GM18861 (cell line): ENCODE data around the gene PPARD.
"Not testable (repeated sequence)": the region's sequence is repeated elsewhere in the genome, so short reads cannot be mapped to it uniquely, and the experiment has no call there.

Experiments
- ATAC-seq: cut with Tn5 transposase; IDR thresholded peaks from one replicate; pipeline ENCODE4 v1.9.1; 2021; ENCODE audit not compliant: unreplicated experiment

Gene PPARD

DNA sequence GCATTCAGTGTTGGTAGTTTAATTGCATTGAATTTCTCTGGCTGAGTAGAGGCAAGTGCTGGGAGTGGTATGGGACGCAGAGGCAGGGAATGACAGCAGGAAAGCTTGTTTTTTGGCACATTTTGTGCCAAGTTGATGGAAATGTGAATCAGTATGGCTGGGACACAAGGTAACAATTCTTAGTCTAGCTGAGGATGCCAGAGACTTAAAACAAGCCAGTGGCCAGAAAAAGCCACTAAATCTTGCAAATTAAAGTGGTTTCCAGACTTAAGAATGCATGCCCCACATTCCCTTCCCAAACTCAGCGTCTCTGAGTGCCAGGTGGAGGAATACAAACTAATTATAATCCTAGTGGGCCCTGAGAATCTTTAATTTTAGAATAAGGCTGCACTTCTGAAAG is 35.9 kb downstream of the PPARD start:
- ATAC-seq, result no peak

- ATAC-seq, result no peak
These were observed 38.8 kb downstream of the PPARD start for GRCh38 chr6:35381132-35381531.

- ATAC-seq, result no peak
These were observed 39.7 kb downstream of the PPARD start for GRCh38 chr6:35382015-35382414.

GRCh38 chr6:35385457-35386202 is 43.3 kb downstream of the PPARD start:
- ATAC-seq, result no peak

GRCh38 chr6:35386989-35387388 is 44.6 kb downstream of the PPARD start:
- no peak for ATAC-seq

- ATAC-seq, result no peak
These were observed 45.7 kb downstream of the PPARD start for GRCh38 chr6:35388030-35388429.

DNA sequence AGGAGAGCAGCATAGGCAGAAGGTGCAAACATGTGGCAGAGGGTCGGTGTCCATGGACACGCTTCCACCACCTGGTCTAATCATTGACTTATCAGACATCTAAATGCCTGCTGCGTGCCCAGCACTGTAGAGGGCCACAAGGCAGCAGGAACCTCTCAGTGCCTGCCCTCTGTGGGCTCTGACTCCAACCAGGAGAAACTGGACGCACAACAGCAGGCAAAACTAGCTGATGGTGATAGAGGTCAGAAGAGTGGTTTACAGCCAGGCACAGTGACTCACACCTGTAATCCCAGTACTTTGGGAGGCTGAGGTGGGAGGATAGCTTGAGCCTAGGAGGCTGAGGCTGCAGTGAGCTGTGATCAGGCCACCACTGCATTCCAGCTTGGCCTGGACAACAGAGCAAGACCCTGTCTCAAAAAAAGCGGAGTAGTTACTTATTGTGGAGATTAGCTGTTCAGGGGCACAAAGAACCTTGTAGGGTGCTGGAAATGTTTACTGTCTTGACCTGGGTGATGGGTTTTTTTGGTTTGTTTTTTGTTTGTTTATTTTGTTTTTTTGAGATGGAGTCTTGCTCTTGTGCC is 46.5 kb downstream of the PPARD start:
- no peak for ATAC-seq

DNA sequence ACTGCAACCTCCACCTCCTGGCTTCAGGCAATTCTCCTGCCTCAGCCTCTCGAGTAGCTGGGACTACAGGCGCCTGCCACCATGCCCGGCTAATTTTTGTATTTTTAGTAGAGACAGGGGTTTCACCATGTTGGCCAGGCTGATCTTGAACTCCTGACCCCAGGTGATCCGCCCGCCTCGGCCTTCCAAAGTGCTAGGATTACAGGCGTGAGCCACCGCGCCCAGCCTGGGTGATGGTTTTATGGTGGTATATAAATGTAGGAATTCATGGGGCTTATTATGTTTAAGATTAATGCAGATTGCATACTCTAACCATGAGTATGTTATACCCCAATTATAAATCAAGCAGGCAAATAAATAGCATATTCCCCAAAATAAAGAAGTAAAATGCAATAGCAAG is 47.0 kb downstream of the PPARD start:
- not testable (repeated sequence) for ATAC-seq

GRCh38 chr6:35391240-35391968 is 49.0 kb downstream of the PPARD start:
- no peak for ATAC-seq

DNA sequence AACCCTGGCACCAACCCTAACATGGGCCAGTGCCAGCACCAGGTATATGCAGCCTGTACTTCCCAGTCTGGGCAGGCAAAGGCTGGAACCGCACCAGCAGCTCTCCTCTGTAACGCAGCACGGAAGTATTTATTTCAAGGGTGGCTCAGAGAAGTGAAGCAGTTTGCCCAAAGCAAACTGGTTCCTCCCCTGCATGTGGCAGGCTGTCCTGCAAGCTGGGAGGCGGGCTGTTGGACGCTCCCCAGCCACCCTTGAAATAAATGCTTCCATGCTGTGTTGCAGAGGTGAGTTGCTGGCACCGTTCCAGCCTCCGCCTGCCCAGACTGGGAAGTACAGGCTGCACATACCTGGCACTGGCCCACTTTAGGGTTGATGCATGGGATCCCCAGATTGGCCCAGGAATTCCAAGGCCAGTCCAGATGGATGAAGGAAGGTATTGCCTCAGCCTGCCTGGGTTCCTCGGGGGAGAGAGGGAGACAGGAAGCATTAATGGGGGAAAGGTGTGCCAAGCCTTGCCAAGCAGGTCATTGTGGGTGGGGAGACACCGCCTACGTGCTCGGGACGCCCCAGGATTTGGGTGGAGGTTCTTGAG is 49.8 kb downstream of the PPARD start:
- no peak for ATAC-seq

DNA sequence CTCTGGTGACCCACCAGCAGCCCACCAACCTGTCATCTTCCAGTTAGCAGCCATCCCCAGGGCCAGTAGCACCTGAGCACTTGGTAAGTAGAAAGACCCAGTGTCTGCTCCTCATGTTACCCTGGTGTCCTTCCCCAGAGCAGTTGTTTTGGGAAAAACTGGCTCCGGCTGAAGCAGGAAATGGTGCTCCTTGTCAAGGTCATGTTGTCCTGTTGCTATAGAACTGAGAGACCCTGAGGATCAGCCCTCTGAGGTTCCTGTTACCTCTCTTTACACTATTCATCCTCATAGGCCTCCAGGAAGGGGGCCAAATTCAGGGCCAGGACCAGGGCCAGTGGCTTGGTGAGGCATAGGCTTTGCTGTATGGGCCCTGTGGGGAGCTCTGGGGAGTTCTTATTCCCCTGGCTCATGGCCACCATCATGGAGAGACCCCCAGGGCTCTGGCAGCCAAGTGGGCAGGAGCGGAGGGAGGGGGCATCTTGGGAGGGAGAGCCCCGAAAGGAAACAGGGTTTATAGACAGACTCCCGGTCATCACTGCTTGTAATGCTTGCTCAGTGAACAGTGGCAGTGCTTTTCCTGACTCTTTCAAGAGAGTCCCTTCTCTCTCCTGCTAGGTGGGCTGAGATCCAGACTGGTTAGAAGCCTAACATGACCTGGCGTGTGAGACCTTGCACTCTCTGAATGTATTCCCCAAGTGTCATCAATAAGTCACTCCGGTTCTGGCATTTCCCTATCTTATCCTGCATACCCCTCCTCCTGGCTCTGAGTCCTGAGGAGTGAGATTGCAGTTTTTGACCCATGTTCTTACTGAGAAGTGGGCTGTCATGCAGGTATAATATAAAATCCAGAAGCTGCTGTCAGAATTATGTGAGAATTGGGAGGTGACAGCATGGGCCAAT is 50.7 kb downstream of the PPARD start:
- no peak for ATAC-seq

- ATAC-seq, result no peak
These were observed 54.6 kb downstream of the PPARD start for GRCh38 chr6:35396991-35397390.

- ATAC-seq, result no peak
These were observed 55.6 kb downstream of the PPARD start for GRCh38 chr6:35397806-35398418.

DNA sequence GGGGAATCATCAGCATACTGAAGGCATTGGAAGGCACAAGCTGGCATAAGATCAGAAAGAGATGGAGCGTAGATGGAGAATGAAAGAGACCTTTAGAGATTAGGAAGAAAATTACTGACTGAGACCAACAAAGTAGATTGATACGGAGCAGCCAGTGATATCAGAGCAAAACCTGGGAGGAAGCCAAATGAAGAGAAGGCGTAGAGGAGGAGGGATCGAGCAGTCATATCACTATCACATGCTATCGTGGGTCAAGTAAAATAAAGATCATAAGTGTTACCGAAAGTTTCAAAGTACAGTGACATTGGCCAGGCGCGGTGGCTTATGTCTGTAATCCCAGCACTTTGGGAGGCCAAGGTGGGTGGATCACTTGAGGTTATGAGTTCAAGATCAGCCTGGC is 56.2 kb downstream of the PPARD start:
- no peak for ATAC-seq

DNA sequence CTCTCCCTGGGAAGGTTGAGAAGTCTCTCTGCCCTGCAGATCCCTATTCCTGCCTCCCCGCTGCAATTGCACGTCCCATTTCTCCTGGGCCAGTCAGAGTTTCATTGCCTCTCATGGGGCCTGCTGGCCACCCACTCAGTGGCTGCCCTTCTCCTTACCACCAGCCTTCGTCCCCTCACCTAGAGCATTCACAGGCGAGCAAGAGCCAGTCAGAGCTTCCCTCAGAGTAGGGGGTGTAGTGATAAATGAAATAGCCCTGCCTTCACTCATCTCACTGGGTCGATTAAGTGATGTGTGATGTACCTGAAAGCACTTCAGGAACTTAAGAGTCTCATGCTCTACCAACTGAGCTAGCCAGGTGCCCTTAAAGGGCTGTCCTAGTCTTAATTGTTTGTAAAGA is 57.8 kb downstream of the PPARD start:
- ATAC-seq, result no peak

DNA sequence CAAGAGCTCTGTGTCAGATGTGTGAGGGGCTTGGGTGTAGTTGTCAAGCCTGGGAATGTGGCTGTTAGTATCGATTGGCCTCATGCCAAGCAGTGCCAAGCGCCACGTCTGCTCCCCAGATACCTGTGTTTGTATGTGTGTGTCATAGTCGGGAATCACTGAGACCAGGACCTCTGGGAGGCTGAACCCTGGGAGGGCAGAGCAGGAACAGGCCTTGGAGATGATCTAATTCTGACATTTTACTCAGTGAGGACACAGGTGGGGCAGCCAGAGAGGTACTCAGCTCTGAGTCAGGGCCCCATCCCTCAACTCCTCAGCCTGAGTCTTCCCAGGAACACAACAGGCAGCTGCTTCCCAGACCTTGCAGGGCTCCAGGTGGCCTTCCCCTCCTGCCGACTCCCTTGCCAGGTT is 58.5 kb downstream of the PPARD start:
- no peak for ATAC-seq

GRCh38 chr6:35401514-35401913 is 59.2 kb downstream of the PPARD start:
- no peak for ATAC-seq

GRCh38 chr6:35402136-35402855 is 59.9 kb downstream of the PPARD start:
- ATAC-seq, result no peak

DNA sequence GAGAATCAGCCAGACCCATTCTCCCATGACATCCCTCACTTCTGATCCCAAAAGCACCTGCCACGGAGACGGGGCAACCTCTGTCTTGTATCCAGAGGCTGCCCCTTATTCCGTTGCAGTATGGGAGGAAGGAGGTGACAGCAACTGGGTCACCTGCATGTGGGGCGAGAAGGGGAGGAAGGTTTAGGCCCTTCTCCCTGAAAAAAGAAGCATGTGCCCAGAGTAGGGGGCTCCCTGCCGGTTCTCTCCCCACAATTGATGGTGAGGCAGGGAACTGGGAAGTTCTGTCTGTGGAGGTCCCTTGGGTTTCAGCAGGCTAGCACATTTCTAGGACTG is 60.5 kb downstream of the PPARD start:
- ATAC-seq, result no peak
